Measurements from ENCODE around the gene IL17B.

IL17B gene

GRCh38 chr5:149414405-149415065 lies 35.4 kb upstream of the IL17B start:
- DNase-seq, result no peak

- no peak for DNase-seq
Observed at GRCh38 chr5:149413477-149414210, 34.6 kb upstream of the IL17B start.

GRCh38 chr5:149412783-149413476 lies 33.8 kb upstream of the IL17B start:
- DNase-seq, result no peak

- DNase-seq, result no peak
Observed at GRCh38 chr5:149411738-149412519, 32.8 kb upstream of the IL17B start.

GRCh38 chr5:149410721-149411432 lies 31.8 kb upstream of the IL17B start:
- no peak for DNase-seq

- DNase-seq, result no peak
Observed at GRCh38 chr5:149410071-149410470, 31.0 kb upstream of the IL17B start.

GRCh38 chr5:149409268-149409948 lies 30.3 kb upstream of the IL17B start:
- no peak for DNase-seq

GRCh38 chr5:149408252-149409099 lies 29.4 kb upstream of the IL17B start:
- no peak for DNase-seq

GRCh38 chr5:149407323-149408251 lies 28.5 kb upstream of the IL17B start:
- DNase-seq, result no peak

- no peak for DNase-seq
Observed at GRCh38 chr5:149406979-149407306, 27.9 kb upstream of the IL17B start.

- no peak for DNase-seq
Observed at GRCh38 chr5:149406203-149406978, 27.3 kb upstream of the IL17B start.

- DNase-seq, result no peak
Observed at GRCh38 chr5:149405550-149406202, 26.6 kb upstream of the IL17B start.

GRCh38 chr5:149404746-149405549 lies 25.9 kb upstream of the IL17B start:
- no peak for DNase-seq

- no peak for DNase-seq
Observed at GRCh38 chr5:149403923-149404745, 25.0 kb upstream of the IL17B start.

- DNase-seq, result no peak
Observed at GRCh38 chr5:149402291-149402690, 23.2 kb upstream of the IL17B start.

GRCh38 chr5:149401051-149401450 lies 22.0 kb upstream of the IL17B start:
- DNase-seq, result no peak

GRCh38 chr5:149400304-149400703 lies 21.2 kb upstream of the IL17B start:
- DNase-seq, result no peak
